GM10248 (cell line): ENCODE results near the gene VRK1.

ENCODE experiments used
- CTCF ChIA-PET: fragments of 300-600 bp; sonication (Branson Sonifier 250); formaldehyde crosslinking; extraction: SDS; loops from one replicate; lab custom pipeline; 2021; ENCODE audit warnings: antibody characterized with exemption; lab: Yijun Ruan, JAX
- POLR2A ChIA-PET: fragments of 350-650 bp; sonication (Branson Sonifier 250); formaldehyde crosslinking; extraction: SDS; loops from one replicate; lab custom pipeline; 2020; ENCODE audit warnings: antibody characterized with exemption; lab: Yijun Ruan, JAX
- DNase-seq: peaks from one replicate; pipeline ENCODE4 v3.0.0; 2012; ENCODE audit errors: extremely low spot score
- CTCF ChIP-seq: IDR thresholded peaks from 2 replicates; pipeline ENCODE4 v1.5.1; 2012; ENCODE audit warnings: mild to moderate bottlenecking, low read depth; ENCODE audit errors: extremely low read depth, missing control alignments, control extremely low read depth

VRK1 gene

GRCh38 chr14:96851694-96852381 is 54.7 kb downstream of the VRK1 start:
- TF ChIP-seq CTCF, result no peak
- CTCF ChIA-PET, result interaction anchor here (0.6 to 3.1 kb wide), 18 partner anchors 10 to 277 kb away, joined by 3 to 29 read pairs (median 10); no protein-coding TSS in a partner anchor
- POLR2A ChIA-PET, result no interaction called here
- DNase-seq, result no peak

DNA sequence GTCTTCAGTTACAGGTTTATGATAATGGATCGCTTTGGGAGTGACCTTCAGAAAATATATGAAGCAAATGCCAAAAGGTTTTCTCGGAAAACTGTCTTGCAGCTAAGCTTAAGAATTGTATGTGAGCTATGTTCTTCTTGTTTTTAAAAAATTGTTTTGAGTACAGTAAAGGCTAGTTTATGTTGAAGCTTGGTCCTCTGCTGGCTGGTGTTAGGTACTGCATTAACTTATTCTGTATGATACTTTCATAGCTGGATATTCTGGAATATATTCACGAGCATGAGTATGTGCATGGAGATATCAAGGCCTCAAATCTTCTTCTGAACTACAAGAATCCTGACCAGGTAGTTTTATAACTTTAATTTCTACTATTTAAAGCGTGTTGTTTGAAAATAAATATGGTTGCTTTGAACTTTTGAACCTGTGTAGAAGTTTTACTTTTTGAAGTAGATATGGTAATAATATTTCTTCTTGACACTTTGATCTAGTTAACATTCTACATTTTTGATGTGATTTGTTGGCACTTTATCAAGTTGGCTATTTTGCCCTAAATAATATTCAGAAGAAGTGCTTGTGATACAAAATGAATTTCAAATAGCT is 55.7 kb downstream of the VRK1 start:
- TF ChIP-seq CTCF, result peak; percentile 59
- POLR2A ChIA-PET, result interaction anchor here (0.6 kb wide), 1 partner anchor 44 kb away, joined by 4 read pairs; no protein-coding TSS in a partner anchor
- DNase-seq, result peak; percentile 12
- CTCF ChIA-PET, result interaction anchor here (0.7 to 3.1 kb wide), 35 partner anchors 9 to 278 kb away, joined by 3 to 29 read pairs (median 5); partner anchors contain the start of gene VRK1

GRCh38 chr14:96858643-96859042 is 61.5 kb downstream of the VRK1 start:
- ChIA-PET CTCF (interaction anchor here (1.0 to 1.6 kb wide), 4 partner anchors 10 to 33 kb away, joined by 3 read pairs; no protein-coding TSS in a partner anchor), POLR2A (no interaction called here)
- DNase-seq, result no peak
- TF ChIP-seq CTCF, result no peak

DNA sequence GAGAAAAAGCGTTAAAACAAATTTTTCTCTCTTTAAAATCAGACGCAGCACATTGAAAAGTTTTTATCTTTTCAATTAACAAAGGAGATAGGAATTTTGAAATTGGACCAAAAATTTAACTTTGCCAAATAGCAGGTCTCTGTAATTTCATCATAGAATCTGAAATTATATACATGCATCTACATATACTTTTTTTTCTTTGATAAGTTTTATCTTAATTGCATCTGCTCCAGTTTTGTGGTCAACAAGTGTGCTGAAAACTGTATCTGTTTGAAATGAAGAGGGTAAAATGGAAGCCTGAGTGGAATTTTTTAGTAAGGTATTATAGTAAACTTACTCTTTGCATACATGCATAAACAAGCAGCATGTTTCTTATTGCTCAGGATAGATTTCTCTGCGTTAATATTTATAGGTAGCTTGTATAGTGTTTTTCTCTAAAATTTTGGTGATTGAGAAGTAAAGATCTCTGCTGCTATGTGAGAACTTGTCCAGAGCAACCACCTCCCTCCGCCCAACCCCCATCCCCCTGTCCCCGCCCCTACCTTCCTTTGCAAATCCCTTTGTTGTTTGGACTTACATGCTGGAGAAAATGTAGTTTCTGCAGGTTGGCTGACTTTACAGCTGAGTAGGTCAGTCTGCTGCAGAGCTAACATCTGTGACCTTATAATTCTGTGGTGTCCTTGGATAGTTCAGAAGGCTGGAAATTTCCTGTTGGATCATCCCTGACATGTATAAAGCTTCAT is 64.6 kb downstream of the VRK1 start:
- CTCF ChIA-PET, result interaction anchor here (1.2 to 3.0 kb wide), 4 partner anchors 9 to 29 kb away, joined by 3 to 26 read pairs (median 5); no protein-coding TSS in a partner anchor
- TF ChIP-seq CTCF, result no peak
- POLR2A ChIA-PET, result no interaction called here
- no peak for DNase-seq

DNA sequence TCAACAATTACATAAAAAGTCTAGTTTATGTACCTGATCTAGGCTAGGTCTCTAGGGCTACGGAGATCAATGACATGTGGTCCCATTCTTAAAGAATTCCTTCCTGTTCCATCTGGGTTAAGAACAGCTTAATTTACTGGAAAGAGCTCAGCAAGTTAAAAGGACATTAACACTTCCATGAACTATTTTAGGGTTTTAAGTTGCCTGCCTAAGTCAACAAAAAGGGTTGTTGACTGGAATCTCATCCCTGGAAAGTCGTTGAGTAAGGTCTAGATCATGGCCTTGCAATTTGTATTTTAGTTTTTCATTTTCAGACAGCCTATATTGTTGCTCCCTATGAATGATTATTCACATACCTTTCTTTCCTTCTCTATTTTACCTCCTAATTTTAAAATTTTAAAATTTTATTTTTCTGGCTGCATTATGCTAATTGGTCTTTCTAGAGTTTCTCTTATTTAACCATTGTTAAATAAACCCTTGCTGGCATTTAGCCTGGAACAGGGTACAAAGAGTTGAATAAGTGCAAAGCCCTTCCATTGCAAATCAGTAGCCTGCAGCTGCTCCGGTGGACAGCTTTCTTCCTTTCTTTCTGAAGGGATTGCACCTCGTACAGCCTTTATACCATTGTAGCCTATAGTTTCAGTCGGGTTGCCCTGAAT is 66.3 kb downstream of the VRK1 start:
- no peak for TF ChIP-seq CTCF
- ChIA-PET CTCF (interaction anchor here (3.0 kb wide), 1 partner anchor 11 kb away, joined by 26 read pairs; no protein-coding TSS in a partner anchor), POLR2A (no interaction called here)
- DNase-seq, result no peak

- CTCF ChIA-PET, result interaction anchor here (1.1 kb wide), 1 partner anchor 11 kb away, joined by 9 read pairs; no protein-coding TSS in a partner anchor
Observed at GRCh38 chr14:96863986-96864330, 66.8 kb downstream of the VRK1 start.

More at GRCh38 chr14:96863986-96864330, 66.8 kb downstream of the VRK1 start:
- no peak for TF ChIP-seq CTCF
- POLR2A ChIA-PET, result no interaction called here
- no peak for DNase-seq
